Jurkat, Clone E6-1 (cell line): ENCODE data around the gene CPED1.
A peak's percentile ranks its signal among the peaks of the same experiment; 100 is the strongest.
"Not testable (repeated sequence)": the region's sequence is repeated elsewhere in the genome, so short reads cannot be mapped to it uniquely, and the experiment has no call there.

Experiments
- DNase-seq: peaks from one replicate; pipeline ENCODE4 v3.0.0-alpha.2; 2011; ENCODE audit warnings: low read depth, low spot score
- H3K4me3 ChIP-seq: 2 replicates; pipeline ENCODE4 v1.5.1; 2011; ENCODE audit warnings: mild to moderate bottlenecking, low read length, control low read depth, moderate library complexity

CPED1 gene

GRCh38 chr7:121187222-121187621 lies 198.7 kb downstream of the CPED1 start:
- no peak overlapping the region for H3K4me3 ChIP-seq
- DNase-seq = no peak

GRCh38 chr7:121187676-121188075 lies 199.2 kb downstream of the CPED1 start:
- no peak for DNase-seq
- H3K4me3 ChIP-seq = no peak overlapping the region

DNA sequence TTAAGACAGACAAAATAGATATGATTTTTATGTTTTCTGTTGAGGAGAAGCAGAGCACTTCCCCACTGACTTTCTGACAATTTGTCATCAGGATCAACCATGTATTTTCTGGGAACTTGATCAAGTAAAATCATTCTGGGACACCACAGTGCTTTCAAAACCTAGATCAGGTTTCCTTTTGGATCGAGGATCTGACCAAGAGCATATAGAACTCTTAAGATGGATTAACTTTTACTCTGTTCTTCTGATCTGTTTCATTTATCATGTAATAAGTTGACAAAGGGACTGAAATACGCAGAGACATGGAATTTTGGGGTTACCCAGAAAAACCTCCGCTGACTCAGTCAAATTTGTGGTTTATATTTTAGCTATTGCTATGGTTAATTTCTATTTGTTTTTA lies 204.3 kb downstream of the CPED1 start:
- no peak overlapping the region for H3K4me3 ChIP-seq
- no peak for DNase-seq

DNA sequence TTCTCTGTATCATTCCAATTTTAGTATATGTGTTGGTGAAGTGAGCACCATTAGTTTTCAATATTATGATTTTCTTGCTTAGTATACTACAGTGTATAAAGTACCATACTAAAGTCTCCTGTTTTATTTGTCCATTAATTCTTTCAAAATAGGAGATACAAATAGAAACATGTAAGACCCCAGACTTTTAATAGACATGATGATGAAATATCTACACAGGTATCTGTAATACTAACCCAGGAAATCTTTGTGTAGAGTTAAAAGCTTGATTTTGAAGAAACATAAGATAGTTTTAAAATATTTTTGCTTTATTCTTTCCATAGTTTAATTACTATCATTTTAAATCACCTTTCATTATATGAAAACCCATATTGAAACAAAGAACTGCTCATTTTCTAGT lies 206.5 kb downstream of the CPED1 start:
- H3K4me3 ChIP-seq = no peak overlapping the region

DNA sequence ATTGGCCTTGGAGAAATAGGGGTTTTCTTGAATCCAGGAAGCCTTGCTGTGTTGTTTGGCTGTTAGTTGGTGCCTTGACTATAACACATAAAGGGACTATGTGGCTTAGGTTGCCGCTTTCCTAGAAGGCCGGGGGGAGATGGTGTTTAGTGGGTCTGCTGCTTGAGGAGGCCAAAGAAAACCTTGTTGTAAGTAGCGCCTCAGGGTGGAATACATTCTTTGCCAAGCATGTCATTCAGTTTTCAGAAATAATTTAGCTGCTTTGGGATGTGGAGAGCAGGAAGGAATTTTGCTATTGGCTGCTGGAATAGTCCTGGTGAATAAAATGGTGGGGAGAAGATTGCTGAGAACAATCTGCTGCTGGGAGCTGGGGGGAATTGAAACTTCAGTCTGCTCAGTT lies 207.4 kb downstream of the CPED1 start:
- H3K4me3 ChIP-seq = no peak overlapping the region
- DNase-seq = no peak

More for the DNA sequence above, 206.5 kb downstream of the CPED1 start:
- no peak for DNase-seq

- DNase-seq = no peak
- H3K4me3 ChIP-seq = no peak overlapping the region
These were observed 207.8 kb downstream of the CPED1 start for GRCh38 chr7:121196286-121196685.

DNA sequence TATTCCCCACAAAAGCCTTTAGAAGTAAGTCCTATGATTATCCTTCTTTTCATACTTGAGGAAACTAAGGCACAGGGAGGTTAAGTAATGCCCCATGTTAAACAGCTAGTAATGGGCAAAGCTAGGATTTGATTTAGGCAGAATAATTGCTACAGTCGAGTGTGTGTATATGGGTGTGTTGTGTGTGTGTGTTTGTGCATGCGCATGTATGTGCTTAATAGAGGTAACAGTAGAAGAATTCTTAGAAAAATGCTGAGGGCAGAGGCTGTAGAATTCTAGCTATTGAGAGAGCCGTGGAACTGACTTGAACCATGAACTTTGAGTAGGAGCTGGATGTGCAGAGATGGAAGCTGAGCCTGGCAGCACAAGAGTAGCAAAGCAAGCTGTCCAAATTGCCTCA lies 208.9 kb downstream of the CPED1 start:
- no peak for DNase-seq
- no peak overlapping the region for H3K4me3 ChIP-seq

GRCh38 chr7:121198502-121198901 lies 210.0 kb downstream of the CPED1 start:
- no peak overlapping the region for H3K4me3 ChIP-seq
- DNase-seq = no peak

DNA sequence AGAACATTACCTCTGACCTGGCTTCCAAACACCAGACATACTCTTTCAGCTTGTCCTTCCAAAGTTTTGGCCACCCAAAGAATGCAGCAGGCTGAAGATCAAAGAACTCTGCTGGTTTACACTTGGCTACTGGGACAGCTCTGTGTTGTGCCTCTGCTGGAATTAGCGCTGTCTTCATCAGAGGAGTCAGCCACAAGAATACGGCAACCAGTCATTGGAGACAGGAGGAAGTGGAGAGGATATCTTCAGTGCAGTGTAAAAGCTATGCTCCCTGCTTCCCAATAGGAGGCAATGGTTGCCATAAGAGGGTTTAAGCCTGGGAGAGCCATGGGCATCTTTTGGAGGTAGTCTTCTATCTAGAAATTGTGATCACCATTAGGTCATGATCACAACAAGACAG lies 213.6 kb downstream of the CPED1 start:
- no peak for DNase-seq
- no peak overlapping the region for H3K4me3 ChIP-seq

DNA sequence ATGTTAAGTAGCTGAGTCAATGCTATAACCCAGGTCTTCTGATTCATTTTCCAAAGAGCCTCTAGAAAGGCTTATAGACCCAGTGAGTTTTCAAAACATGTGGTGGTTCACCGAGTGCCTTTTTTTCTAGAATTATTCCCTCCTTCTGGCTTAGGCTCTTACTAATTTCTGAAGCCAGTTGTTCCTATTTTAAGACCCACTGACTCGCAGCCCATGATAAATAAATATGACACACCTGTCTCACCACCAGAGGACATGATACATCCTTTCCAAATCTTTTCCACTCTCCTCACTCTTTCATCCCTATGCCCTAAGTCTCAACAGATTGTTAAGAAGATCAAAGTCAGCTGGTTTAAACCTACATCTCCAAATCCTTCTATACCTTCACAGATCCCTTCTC lies 214.3 kb downstream of the CPED1 start:
- no peak overlapping the region for H3K4me3 ChIP-seq
- no peak for DNase-seq

- no peak for DNase-seq
- no peak overlapping the region for H3K4me3 ChIP-seq
These were observed 216.0 kb downstream of the CPED1 start for GRCh38 chr7:121204537-121204936.

GRCh38 chr7:121205777-121206176 lies 217.3 kb downstream of the CPED1 start:
- no peak overlapping the region for H3K4me3 ChIP-seq
- DNase-seq = no peak

- no peak overlapping the region for H3K4me3 ChIP-seq
- DNase-seq = no peak
These were observed 222.7 kb downstream of the CPED1 start for GRCh38 chr7:121211253-121211652.

DNA sequence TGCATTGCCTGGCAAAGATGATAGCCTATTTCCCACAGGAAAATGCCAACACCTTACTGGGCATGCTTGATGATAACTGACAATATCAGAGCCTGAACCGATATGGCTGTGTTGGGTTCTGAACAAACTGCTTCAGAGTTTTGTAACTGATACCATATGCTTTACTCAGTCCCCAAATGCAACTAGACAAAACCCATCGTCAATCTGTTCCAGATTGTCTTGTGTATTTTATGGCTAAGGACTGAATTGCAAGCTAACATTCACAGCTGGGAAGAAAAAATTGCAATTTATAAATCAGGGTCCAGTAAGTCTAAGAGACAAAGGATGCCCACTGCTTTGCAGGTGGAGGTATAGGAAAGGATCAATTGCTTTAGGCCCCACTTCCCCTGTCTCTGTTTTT lies 223.5 kb downstream of the CPED1 start:
- H3K4me3 ChIP-seq = no peak overlapping the region
- DNase-seq = no peak

GRCh38 chr7:121214657-121215056 lies 226.1 kb downstream of the CPED1 start:
- DNase-seq = no peak
- no peak overlapping the region for H3K4me3 ChIP-seq

DNA sequence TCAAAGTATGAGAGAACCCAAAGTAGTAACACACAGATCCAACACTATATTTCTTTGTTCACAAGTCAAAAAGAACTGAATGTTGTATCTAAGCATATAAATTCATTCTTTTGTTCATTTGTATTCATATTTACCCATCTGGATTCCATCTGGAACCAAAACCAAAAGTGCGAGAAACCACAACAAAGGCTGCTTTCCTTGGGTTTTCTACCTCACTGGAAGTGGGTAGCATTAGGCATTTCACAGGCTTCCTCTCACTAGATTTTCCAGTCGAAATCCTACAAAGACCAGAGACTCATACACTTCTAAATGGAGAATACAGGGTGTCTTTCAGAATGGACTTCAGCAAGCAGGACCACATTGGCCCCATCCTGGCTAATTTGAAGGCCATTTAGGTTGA lies 230.5 kb downstream of the CPED1 start:
- no peak overlapping the region for H3K4me3 ChIP-seq
- no peak for DNase-seq

DNA sequence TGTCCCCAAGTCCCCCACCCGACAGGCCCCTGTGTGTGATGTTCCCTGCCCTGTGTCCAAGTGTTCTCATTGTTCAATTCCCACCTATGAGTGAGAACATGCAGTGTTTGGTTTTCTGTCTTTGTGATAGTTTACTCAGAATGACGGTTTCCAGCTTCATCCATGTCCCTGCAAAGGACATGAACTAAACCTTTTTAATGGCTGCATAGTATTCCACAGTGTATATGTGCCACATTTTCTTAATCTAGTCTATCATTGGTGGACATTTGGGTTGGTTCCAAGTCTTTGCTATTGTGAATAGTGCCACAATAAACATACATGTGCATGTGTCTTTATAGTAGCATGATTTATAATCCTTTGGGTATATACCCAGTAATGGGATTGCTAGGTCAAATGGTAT lies 232.6 kb downstream of the CPED1 start:
- not testable (repeated sequence) for H3K4me3 ChIP-seq, DNase-seq

DNA sequence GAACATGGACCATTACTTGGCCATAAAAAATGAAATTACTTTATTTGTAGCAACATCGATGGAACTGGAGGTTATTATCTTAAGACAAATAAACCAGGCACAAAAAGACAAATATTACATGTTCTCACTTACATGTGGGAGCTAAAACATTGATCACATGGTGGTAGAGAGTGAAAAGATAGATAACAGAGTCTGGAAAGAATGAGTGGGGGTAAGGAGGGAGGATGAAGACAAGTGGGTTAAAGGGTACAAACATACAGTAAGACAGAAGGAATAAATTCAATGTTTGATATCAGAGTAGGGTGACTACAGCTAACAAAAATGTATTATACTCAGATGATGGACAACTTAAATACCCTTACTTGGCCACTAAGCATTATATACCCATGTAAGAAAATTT lies 240.3 kb downstream of the CPED1 start:
- DNase-seq = no peak
- H3K4me3 ChIP-seq = no peak overlapping the region

GRCh38 chr7:121235201-121235600 lies 246.7 kb downstream of the CPED1 start:
- H3K4me3 ChIP-seq = no peak overlapping the region
- no peak for DNase-seq

- H3K4me3 ChIP-seq = no peak overlapping the region
- no peak for DNase-seq
These were observed 249.1 kb downstream of the CPED1 start for GRCh38 chr7:121237601-121238000.

DNA sequence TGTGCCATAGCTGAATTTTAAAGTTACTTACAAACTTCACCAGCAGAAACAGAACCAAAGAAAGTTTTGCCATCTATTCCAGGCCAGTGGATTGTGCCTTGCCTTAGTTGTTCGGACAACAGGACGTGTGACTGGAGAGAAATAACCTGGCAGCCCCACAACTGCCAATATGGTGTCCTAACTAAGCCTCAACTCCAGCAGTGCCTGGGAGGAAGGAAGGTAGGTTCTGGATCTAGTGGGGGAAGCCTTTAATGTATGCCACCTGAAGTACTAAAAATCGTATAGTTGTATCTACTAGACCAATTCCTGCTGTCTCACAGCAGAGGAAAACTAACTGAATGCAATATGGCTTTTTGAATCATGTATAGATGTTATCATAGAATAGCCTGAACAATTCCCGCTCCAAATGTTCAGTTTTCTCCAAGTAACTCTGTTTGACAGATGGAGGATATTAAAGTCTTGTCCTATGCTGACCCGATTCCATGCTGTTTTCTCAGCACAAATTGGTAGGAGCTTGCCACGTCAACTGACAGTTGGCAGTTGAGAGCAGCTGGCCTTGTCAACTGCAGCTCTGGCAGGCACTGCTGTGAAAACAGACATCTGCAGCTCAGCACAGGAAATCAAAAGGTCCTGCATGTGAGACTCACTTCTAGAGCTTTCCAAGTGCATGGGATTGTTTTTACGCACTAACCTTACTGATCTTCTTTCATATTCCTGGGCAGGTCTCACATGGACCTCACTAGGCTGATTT lies 255.8 kb downstream of the CPED1 start:
- no peak overlapping the region for H3K4me3 ChIP-seq
- peak; percentile 51 for DNase-seq
